Stimulated activated CD4-positive, alpha-beta T cell treated with anti-CD3 and anti-CD28 coated beads, TNF-alpha, amount 100 ng/mL, for 48 hours (primary cell): ENCODE data around the gene SERINC2.
"Not testable (repeated sequence)": the region's sequence is repeated elsewhere in the genome, so short reads cannot be mapped to it uniquely, and the experiment has no call there.

ENCODE experiments used
- DNase-seq, 3 donors: peaks; one replicate each; pipeline ENCODE4 v3.0.0-alpha.2; 2020; ENCODE audit warnings: low read depth in 3 of 3

The SERINC2 gene

GRCh38 chr1:31414980-31415370 is 2.0 kb downstream of the SERINC2 start:
- no peak for DNase-seq

- no peak for DNase-seq
Measured at GRCh38 chr1:31415658-31416057, 2.6 kb downstream of the SERINC2 start.

- no peak for DNase-seq
Measured at GRCh38 chr1:31416101-31416736, 3.2 kb downstream of the SERINC2 start.

- DNase-seq = no peak
Measured at GRCh38 chr1:31417148-31417547, 4.1 kb downstream of the SERINC2 start.

GRCh38 chr1:31418626-31419323 is 5.8 kb downstream of the SERINC2 start:
- DNase-seq = no peak

- DNase-seq = no peak
Measured at GRCh38 chr1:31420716-31421115, 7.7 kb downstream of the SERINC2 start.

GRCh38 chr1:31421371-31422040 is 8.5 kb downstream of the SERINC2 start:
- no peak for DNase-seq

GRCh38 chr1:31422505-31423319 is 9.7 kb downstream of the SERINC2 start:
- DNase-seq = peak; percentile 44 to 55 (median 52)

GRCh38 chr1:31423418-31423947 is 10.5 kb downstream of the SERINC2 start:
- no peak for DNase-seq

GRCh38 chr1:31424568-31424967 is 11.6 kb downstream of the SERINC2 start:
- no peak for DNase-seq

- DNase-seq = no peak
Measured at GRCh38 chr1:31425301-31426081, 12.5 kb downstream of the SERINC2 start.

GRCh38 chr1:31426249-31426922 is 13.4 kb downstream of the SERINC2 start:
- no peak for DNase-seq

GRCh38 chr1:31427322-31427721 is 14.3 kb downstream of the SERINC2 start:
- DNase-seq = no peak

GRCh38 chr1:31428436-31429221 is 15.6 kb downstream of the SERINC2 start:
- DNase-seq = no peak

GRCh38 chr1:31429583-31429982 is 16.6 kb downstream of the SERINC2 start:
- no peak for DNase-seq

GRCh38 chr1:31431351-31432257 is 18.6 kb downstream of the SERINC2 start:
- DNase-seq = not testable (repeated sequence)

- no peak for DNase-seq
Measured at GRCh38 chr1:31432592-31433395, 19.8 kb downstream of the SERINC2 start.
